CD4-positive, alpha-beta T cell (primary cell): ENCODE results near the gene GRK5. TPM values are rescaled to one million over a fixed set of nuclear protein-coding genes. Genes with fewer than 3 reads are reported as not detected.

ENCODE experiments used
- ATAC-seq: fragments of 200-7000 bp; cut with Tn5 transposase; one replicate; pipeline ENCODE4 v1.10.0; 2022; ENCODE audit warnings: mild to moderate bottlenecking; ENCODE audit not compliant: poor library complexity
- CTCF ChIA-PET: fragments of 350-600 bp; sonication (Branson Sonifier 250); formaldehyde crosslinking; loops from one replicate; lab custom pipeline; 2021; ENCODE audit warnings: antibody characterized with exemption, inconsistent platforms; lab: Charles Lee
- POLR2A ChIA-PET: fragments of 350-600 bp; sonication (Branson Sonifier 250); formaldehyde crosslinking; loops from one replicate; lab custom pipeline; 2021; ENCODE audit warnings: antibody characterized with exemption, inconsistent platforms; lab: Charles Lee
- DNase-seq, 14 experiments: peaks; one replicate each; pipeline ENCODE4 v3.0.0-alpha.2; 2013 to 2020; ENCODE audit warnings: mixed read lengths in 2 of 14
- H3K27ac ChIP-seq, 2 donors: one replicate each; pipeline versions ENCODE4 v1.5.1 to v1.7.0; 2013; ENCODE audit warnings: low read length in 2 of 2, low read depth in 1 of 2, mild to moderate bottlenecking in 1 of 2
- H3K27me3 ChIP-seq, 2 experiments: 1 replicate in 1 of 2; 2 replicates in 1 of 2; pipeline versions ENCODE4 v1.6.1 to v1.7.0; 2013; ENCODE audit warnings: low read length in 2 of 2, control low read depth in 1 of 2, mild to moderate bottlenecking in 1 of 2, moderate library complexity in 1 of 2; ENCODE audit not compliant: insufficient read depth in 2 of 2, control insufficient read depth in 1 of 2
- H3K36me3 ChIP-seq: one replicate; pipeline ENCODE4 v1.6.1; 2013; ENCODE audit warnings: low read length, control low read depth; ENCODE audit not compliant: insufficient read depth
- H3K4me1 ChIP-seq: one replicate; pipeline ENCODE4 v1.6.1; 2013; ENCODE audit warnings: low read length, control low read depth; ENCODE audit not compliant: insufficient read depth
- H3K4me3 ChIP-seq: one replicate; pipeline ENCODE4 v1.5.1; 2013; ENCODE audit warnings: mild to moderate bottlenecking, low read length, moderate library complexity
- H3K9me3 ChIP-seq, 2 experiments: 1 replicate in 1 of 2; 2 replicates in 1 of 2; pipeline versions ENCODE4 v1.6.1 to v1.7.0; 2013; ENCODE audit warnings: low read length in 2 of 2, mild to moderate bottlenecking in 2 of 2, control low read depth in 1 of 2, moderate library complexity in 1 of 2; ENCODE audit not compliant: control insufficient read depth in 1 of 2, insufficient read depth in 1 of 2
- H3K27ac Mint-ChIP-seq: one replicate; pipeline ENCODE4 v1.8.0; 2020; ENCODE audit warnings: mixed read lengths
- H3K27me3 Mint-ChIP-seq: one replicate; pipeline ENCODE4 v1.8.0; 2021; ENCODE audit warnings: mixed read lengths
- H3K36me3 Mint-ChIP-seq: one replicate; pipeline ENCODE4 v1.8.0; 2021; ENCODE audit warnings: low read depth, mixed read lengths
- H3K4me1 Mint-ChIP-seq: one replicate; pipeline ENCODE4 v1.8.0; 2021; ENCODE audit warnings: low read depth, mixed read lengths
- H3K4me3 Mint-ChIP-seq: one replicate; pipeline ENCODE4 v1.8.0; 2020; ENCODE audit warnings: mild to moderate bottlenecking, mixed read lengths
- H3K9me3 Mint-ChIP-seq: one replicate; pipeline ENCODE4 v1.8.0; 2020; ENCODE audit warnings: mixed read lengths
- intact Hi-C, 2 experiments: fragments of 100-400 bp; cut with DNase I in 1 of 2; cut with micrococcal nuclease in 1 of 2; formaldehyde crosslinking; loops; one replicate each; pipeline versions ENCODE4 v1.15.1 to v1.9.0; 2023 to 2025; cut with DNase I, micrococcal nuclease
- total RNA-seq, 174 experiments: library from RNA in 2 of 174; stranded (reverse) in 2 of 174; gene quantifications; one replicate each; pipeline ENCODE4 v1.2.3 and lab custom pipeline; 2021 to 2026
- TF ChIP-seq, protein P1 (sequence below): fragments of 200-600 bp; IDR thresholded peaks from one replicate; pipeline ENCODE4 v1.8.0; 2022; ENCODE audit warnings: antibody characterized with exemption, mild to moderate bottlenecking

Gene GRK5
- total RNA-seq, 2 experiments from 2014 or later: 19.2 to 20.8 TPM

DNA sequence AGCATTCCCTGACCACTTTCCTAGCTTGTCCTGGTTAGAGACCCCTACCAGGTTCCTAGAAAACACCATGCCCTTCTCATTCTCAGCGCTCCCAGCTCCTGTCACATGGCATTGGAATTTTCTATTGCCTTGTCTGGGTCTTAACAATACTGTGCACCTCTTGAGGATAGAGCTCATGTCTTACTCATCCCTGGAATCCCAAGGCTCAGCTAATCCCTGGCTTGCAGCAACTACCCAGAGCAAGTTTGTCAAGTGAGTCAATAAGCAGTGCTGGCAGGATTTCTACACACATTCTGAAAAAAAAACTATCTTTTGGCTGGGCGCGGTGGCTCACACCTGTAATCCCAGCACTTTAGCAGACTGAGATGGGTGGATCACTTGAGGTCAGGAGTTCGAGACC is 17.0 kb upstream of the GRK5 start:
- ChIA-PET CTCF (interaction anchor here (1.3 to 1.8 kb wide), 3 partner anchors 8 to 255 kb away, joined by 5 to 8 read pairs (median 7); no protein-coding TSS in a partner anchor), POLR2A (interaction anchor here (1.0 to 2.0 kb wide), 4 partner anchors 9 to 25 kb away, joined by 3 to 11 read pairs (median 3); partner anchors contain the start of genes GRK5 and SFXN4)
- Mint-ChIP-seq H3K9me3 (no peaks in the 10 kb centered on the region), H3K27me3 (no peaks in the 10 kb centered on the region), H3K4me3 (no peak overlapping the region), H3K36me3 (no peaks in the 10 kb centered on the region), H3K4me1 (peaks cover 11% of the 10 kb centered on the region), H3K27ac (no peak overlapping the region)
- no peaks in the 10 kb centered on the region for H3K9me3 ChIP-seq
- intact Hi-C loops: no loop called here
- no peak overlapping the region for H3K4me3 ChIP-seq
- ATAC-seq: no peak
- peaks cover 8% of the 10 kb centered on the region for H3K4me1 ChIP-seq
- no peaks in the 10 kb centered on the region for H3K27me3 ChIP-seq
- DNase-seq: no peak
- no peak overlapping the region for H3K27ac ChIP-seq
- H3K36me3 ChIP-seq: no peaks in the 10 kb centered on the region
- TF ChIP-seq, protein P1, sequence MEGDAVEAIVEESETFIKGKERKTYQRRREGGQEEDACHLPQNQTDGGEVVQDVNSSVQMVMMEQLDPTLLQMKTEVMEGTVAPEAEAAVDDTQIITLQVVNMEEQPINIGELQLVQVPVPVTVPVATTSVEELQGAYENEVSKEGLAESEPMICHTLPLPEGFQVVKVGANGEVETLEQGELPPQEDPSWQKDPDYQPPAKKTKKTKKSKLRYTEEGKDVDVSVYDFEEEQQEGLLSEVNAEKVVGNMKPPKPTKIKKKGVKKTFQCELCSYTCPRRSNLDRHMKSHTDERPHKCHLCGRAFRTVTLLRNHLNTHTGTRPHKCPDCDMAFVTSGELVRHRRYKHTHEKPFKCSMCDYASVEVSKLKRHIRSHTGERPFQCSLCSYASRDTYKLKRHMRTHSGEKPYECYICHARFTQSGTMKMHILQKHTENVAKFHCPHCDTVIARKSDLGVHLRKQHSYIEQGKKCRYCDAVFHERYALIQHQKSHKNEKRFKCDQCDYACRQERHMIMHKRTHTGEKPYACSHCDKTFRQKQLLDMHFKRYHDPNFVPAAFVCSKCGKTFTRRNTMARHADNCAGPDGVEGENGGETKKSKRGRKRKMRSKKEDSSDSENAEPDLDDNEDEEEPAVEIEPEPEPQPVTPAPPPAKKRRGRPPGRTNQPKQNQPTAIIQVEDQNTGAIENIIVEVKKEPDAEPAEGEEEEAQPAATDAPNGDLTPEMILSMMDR: no peak

DNA sequence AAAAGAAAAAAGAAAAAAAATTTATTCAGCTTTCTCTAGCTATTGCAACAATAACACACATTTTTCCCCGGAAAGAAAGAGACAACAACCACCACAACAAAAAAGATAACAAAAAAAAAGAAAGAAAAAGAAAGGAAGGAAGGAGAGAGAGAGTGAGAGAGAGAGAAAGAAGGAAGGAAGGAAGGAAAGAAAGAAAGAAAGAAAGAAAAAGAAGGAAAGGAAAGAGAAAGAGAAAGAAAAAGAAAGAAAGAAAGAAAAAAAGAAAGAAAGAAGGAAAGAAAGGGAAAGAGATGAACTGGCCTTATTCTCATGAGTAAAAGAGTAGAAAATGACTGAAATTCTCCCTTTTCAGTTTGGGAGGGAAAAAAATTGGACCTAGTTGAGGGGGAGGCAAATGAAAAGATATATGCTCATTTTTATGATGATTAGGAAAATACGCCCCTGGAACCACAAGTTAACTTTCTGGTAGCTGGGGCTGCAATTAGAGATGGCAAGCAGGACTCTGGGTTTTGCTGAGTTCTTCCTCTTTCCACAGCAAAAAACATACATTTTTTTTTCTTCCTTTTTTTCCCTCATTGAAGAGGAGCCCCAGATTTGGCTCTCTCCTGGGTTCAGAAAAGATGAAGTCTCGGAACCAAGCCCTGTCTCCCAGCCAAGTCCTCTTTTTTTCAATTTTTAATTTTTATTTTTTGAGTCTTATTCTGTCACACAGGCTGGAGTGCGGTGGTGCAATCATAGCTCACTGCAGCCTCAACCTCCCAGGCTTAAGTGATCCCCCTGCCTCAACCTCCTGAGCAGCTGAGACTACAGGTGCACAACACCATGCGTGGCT is 16.2 kb upstream of the GRK5 start:
- DNase-seq (no peak), ATAC-seq (no peak)
- CTCF ChIA-PET: no interaction called here
- intact Hi-C loops: no loop called here
- POLR2A ChIA-PET: interaction anchor here (1.5 to 2.0 kb wide), 2 partner anchors 8 to 16 kb away, joined by 3 to 11 read pairs; partner anchors contain the start of gene GRK5
- no peaks in the 10 kb centered on the region for H3K36me3 Mint-ChIP-seq
- no peaks in the 10 kb centered on the region for H3K27me3 Mint-ChIP-seq
- no peaks in the 10 kb centered on the region for H3K9me3 Mint-ChIP-seq
- no peak overlapping the region for H3K27ac Mint-ChIP-seq
- peaks cover 11% of the 10 kb centered on the region for H3K4me1 Mint-ChIP-seq
- H3K27ac ChIP-seq: no peak overlapping the region
- no peak overlapping the region for H3K4me3 ChIP-seq
- H3K4me3 Mint-ChIP-seq: no peak overlapping the region
- TF ChIP-seq, protein P1: no peak
- H3K36me3 ChIP-seq: no peaks in the 10 kb centered on the region
- H3K9me3 ChIP-seq: no peaks in the 10 kb centered on the region
- H3K27me3 ChIP-seq: no peaks in the 10 kb centered on the region
- H3K4me1 ChIP-seq: peaks cover 8% of the 10 kb centered on the region

DNA sequence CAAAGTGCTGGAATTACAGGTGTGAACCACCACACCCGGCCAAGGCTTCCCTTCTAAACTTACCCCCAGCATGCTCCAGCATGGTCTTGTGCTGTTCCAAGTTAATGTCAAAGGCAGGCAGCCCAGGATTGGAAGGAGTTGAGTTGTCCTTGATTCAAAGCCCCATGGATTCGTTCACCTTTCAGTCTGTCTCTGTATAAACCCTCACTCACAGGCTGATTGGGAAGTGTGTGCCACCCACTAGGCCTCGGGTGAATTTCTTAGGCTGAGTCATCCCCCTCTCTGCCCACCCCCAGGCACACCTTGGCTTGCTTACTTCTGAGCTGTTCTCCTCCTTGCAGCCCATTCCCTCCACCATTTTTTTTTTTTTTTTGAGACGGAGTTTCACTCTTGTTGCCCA is 15.5 kb upstream of the GRK5 start:
- H3K9me3 Mint-ChIP-seq: no peaks in the 10 kb centered on the region
- Histone ChIP-seq H3K4me3 (no peak overlapping the region), H3K9me3 (no peaks in the 10 kb centered on the region), H3K27me3 (no peaks in the 10 kb centered on the region), H3K4me1 (peaks cover 8% of the 10 kb centered on the region), H3K27ac (no peak overlapping the region), H3K36me3 (no peaks in the 10 kb centered on the region)
- intact Hi-C loops: no loop called here
- no peaks in the 10 kb centered on the region for H3K27me3 Mint-ChIP-seq
- POLR2A ChIA-PET: no interaction called here
- no peaks in the 10 kb centered on the region for H3K36me3 Mint-ChIP-seq
- peaks cover 11% of the 10 kb centered on the region for H3K4me1 Mint-ChIP-seq
- TF ChIP-seq, protein P1: no peak
- CTCF ChIA-PET: no interaction called here
- H3K4me3 Mint-ChIP-seq: no peak overlapping the region
- DNase-seq: no peak
- H3K27ac Mint-ChIP-seq: no peak overlapping the region
- no peak for ATAC-seq
